GM21515 (cell line): Measurements from ENCODE around the gene TRMT1.
"Not testable (repeated sequence)": the region's sequence is repeated elsewhere in the genome, so short reads cannot be mapped to it uniquely, and the experiment has no call there.

ENCODE experiments used
- ATAC-seq: cut with Tn5 transposase; IDR thresholded peaks from one replicate; pipeline ENCODE4 v1.9.1; 2021; ENCODE audit not compliant: unreplicated experiment

The TRMT1 gene

DNA sequence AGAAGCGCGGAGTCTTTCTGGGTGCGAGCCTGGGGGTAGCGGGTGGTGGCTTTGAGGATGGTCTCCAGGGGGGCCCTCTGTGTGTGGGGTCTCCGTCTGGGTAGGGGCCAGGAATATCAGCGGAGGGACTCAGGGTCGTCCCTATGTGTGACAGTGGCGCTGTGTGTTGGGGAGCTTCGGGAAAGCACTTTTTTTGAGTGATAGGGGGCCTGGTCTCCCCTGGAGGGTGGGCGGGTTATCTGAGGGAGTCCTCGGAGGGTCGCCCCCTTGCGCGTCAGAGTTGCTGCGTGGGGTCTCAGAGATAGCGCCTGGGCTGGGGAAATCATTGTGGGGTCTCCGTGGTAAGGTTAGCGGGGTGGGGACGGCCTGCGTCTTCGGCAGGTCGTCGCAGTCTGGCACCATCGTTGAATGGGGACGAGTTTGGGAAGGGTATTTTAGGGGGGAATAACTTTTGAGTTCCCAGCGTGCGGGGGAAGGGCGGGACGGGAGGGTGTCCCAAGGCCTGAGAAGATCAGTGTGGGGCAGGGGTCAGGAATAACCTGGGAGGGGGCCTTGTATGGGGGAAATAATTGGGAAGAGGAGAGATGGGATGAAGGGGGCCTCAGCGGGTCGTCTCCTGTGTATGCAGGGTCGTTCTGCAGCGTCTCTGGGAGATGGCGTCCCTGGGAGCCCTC, 34.5 kb upstream of the TRMT1 start:
- ATAC-seq, result no peak

DNA sequence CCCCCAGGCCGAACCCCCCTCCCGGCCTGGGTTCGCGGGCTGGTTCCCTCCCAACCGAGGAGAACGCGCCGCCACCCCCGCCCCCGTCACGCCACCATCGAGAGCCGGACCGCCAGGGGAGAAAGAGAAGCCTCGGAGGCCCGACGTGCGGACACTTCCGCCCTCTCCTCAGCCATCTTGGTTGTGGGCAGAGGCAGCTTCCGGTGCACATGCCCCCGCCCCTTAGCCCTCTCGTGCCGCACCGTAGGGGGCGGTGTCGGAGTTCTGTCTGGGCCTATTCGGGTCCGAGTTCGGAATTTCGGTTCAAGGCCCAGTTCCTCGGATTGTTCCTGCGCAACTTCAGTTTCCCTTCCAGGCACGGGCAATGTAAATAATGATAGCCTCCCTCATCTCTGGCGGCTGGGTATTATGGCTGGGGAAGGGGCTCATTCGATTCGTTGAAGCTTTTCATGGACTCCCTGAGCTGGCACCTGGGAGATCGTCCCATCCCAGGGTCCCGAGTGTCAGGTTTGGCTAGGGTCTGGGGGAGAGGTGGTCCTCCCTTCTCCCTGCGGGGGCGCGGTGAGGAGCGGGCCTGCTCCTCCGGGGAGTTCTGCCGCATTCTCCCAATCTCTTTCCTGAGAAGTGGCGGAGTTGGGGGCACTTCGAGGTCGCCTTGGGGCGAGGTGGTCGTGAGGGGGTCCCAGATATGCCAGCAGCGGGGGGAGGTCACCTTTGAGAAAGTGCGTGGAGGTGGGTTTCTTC, 33.8 kb upstream of the TRMT1 start, which contains the start of the genes IER2 and STX10:
IER2 (plus strand) TSS at position 225 of the 744 bp plus-strand sequence. CDS start 2,776 bp downstream, outside the sequence.
STX10 (minus strand) TSS at position 189 of the 744 bp plus-strand sequence. CDS start 202 bp downstream, outside the sequence.
- peak; percentile 32 for ATAC-seq

DNA sequence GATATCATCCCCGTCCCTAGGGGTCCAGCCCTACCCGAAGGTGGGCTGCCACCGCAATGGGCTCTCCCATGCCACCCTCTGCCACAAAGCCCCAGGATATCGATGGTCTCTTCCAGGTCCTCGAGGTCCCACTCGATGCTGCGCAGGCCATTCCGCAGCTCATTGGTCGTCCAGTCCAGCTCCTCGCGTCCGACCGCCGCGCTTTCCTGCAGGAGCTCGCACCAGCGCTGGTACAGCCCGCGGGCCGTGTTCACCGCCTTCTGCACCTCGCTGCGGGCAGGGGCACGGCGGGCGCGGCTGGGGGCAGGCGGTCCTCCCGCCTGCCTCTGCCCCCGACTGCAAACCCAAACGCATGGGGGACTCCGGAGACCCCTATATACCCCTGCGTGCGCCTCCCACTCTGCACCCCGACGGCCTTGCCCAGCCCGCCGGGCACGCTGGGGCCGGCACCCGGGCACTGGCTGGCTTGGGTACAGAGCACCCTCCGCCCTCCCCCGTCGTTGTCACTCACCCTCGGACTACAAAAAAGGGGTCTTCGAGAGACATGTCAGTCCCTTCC, 33.2 kb upstream of the TRMT1 start:
- no peak for ATAC-seq

DNA sequence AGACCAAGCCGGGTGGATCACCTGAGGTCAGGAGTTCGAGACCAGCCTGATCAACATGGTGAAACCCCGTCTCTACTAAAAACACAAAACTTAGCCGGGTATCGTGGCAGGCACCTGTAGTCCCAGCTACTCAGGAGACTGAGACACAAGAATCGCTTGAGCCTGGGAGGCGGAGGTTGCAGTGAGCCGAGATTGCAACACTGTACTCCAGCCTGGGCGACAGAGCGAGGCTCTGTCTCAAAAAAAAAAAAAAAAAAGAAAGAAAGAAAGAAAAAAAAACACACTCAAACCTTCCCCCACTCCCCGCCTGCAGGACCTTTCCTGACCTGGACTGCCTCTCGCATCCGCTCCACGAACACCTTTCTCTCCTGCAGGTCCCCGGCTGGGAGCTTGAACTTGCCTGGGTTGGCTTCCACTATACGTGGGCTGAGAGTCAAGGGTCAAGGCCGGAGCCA, 32.7 kb upstream of the TRMT1 start:
- not testable (repeated sequence) for ATAC-seq

DNA sequence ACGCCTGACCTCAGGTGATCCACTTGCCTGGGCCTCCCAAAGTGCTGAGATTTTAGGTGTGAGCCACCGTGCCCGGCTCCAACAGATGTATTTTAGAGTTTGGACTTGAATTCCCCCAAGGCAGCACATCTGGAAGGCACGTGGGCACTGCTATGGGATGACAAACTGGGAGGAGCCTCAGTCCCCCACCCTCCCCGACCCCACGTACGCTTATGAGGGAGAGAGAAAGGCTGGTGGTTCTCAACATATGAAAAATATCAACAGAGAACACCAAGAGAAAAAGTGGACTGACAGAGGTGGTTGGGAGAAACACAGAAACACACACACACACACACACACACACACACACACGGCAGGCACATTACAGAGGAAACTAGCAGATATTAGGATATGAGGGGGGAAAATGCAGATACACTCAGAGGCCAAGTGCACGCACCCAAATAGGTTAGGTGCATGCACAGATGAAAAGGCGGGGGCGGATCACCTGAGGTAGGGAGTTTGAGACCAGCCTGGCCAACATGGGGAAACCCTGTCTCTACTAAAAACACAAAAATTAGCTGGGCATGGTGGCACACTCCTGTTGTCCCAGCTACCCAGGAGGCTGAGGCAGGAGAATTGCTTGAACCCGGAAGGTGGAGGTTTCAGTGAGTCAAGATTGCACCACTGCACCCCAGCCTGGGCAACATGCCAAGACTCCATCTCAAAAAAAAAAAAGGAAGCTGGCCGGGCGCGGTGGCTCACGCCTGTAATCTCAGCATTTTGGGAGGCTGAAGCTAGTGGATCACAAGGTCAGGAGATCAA, 30.4 kb upstream of the TRMT1 start:
- ATAC-seq, result no peak

DNA sequence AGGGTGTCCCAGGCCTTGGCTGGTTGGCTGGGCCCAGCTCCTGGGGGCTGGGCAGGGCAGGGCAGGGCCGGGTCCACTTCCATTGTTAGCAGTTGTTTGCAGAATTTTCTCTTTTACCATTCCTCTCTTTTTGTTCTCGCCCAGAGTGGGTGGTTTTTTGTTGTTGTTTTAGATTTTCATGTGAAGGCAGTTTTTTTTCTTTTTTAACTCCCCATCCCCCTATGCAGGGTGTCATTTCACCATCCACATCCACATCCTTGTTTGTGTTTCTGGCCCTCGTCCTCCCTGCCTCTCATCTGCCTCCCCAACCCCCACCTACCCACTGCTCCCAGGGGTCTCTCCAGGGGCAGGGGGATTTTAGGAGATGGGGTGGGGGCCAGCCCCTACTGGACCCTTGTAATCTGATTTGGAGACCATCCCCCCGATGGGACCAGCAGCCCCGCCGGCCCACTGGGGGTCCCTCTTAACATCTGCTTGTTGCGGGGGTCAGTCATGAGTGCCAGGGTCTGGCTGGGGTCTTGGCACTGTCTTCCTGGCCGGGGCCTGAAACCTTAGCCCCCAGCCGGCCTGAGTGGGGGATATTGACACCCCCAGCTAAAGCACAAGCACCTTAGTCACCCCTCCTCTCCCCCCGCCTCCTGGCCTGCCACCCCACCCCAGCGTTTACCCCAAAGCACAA, 23.2 kb upstream of the TRMT1 start:
- no peak for ATAC-seq

DNA sequence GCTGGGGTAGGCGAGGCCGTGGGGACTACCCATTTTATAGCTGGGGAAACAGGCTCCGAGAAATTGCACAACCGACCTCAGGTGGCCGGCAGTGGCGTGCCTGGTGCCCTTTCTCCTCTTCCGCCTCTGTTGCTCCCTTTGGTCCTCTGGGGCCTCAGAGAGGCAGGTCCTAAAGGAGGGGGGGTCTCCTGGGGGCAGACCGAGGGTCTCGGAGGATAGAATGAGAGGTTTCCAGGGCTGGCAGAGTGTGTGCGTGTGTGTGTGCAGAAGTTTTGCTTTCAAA, 22.3 kb upstream of the TRMT1 start:
- no peak for ATAC-seq

DNA sequence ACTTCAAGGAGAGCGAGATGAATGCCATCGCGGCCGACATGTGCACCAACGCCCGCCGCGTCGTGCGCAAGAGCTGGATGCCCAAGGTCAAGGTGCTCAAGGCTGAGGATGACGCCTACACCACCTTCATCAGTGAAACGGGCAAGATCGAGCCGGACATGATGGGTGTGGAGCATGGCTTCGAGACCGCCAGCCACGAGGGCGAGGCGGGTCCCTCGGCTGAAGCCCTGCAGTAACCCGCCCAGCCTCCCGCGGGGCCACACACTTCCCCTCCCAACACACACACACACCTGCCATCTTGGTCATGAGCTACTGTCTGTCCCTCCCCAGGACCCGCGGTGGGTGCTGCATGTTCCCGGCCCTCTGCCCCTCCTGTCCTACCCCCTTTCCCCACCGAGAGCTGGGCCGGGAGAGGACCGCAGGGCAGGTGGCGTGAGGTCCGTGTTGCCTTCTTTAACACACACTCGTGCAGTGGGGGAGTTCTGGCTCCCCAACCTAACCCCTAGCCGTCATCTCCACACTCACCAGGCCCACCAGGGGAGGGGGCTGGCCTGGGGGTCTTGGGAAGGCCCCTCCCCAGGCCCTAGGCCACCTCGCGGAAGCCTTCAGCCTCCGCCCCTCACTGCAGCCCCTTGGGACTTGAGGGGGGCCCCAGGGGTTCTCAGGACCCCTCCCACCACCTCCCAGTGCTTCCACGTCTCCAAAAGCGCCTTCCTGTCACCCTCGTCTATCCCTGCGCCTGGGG, 21.8 kb upstream of the TRMT1 start:
- ATAC-seq, result no peak

DNA sequence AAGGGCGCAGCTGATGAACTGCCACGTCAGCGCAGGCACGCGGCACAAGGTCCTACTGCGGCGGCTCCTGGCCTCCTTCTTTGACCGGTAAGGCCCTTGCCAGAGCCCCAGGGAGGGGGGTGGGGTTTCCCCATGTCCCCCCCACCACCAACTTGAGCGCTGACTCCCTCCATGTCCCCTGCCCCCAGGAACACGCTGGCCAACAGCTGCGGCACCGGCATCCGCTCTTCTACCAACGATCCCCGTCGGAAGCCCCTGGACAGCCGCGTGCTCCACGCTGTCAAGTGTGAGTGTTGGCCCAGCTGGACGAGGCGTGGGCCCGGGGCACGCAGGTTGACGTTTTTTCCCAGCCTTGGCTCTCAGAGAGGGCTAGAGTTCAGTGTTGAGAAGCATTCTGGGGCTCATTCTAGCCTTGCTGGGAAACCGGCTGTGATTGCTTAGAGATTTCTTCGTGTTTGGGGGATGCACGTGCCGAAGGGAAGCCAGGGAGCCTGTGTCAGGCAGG, 20.8 kb upstream of the TRMT1 start:
- ATAC-seq, result no peak

DNA sequence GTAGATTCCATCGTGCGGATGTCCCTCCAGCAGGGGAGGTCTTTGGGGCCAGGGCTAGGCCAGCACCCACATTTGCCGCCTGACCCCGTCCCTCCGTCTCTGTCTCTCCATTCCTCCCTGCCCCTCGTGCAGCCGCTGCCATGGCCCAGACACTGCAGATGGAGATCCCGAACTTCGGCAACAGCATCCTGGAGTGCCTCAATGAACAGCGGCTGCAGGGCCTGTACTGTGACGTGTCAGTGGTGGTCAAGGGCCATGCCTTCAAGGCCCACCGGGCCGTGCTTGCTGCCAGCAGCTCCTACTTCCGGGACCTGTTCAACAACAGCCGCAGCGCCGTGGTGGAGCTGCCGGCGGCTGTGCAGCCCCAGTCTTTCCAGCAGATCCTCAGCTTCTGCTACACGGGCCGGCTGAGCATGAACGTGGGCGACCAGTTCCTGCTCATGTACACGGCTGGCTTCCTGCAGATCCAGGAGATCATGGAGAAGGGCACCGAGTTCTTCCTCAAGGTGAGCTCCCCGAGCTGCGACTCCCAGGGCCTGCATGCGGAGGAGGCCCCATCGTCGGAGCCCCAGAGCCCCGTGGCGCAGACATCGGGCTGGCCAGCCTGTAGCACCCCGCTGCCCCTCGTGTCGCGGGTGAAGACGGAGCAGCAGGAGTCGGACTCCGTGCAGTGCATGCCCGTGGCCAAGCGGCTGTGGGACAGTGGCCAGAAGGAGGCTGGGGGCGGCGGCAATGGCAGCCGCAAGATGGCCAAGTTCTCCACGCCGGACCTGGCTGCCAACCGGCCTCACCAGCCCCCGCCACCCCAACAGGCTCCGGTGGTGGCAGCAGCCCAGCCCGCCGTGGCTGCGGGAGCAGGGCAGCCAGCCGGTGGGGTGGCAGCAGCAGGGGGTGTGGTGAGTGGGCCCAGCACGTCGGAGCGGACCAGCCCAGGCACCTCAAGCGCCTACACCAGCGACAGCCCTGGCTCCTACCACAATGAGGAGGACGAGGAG, 18.8 kb upstream of the TRMT1 start:
- no peak for ATAC-seq

DNA sequence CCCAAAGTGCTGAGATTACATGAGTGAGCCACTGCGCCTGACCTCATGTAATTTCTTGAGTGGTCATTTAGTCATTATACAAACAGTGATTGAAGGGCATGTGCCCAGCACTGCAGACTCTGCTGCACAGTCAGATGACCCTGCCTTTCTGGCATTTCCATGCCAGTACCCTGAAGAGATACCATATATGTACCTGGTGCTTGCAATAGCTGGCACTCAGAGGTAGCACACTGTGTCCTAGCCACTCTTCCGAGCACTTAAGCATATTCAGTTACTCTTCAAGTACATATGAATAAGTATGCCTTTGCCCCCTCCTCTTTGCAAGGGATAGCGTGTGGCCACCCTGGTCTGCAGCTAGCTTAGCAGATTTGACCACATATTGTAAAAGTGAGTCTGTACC, 18.1 kb upstream of the TRMT1 start:
- ATAC-seq, result no peak

DNA sequence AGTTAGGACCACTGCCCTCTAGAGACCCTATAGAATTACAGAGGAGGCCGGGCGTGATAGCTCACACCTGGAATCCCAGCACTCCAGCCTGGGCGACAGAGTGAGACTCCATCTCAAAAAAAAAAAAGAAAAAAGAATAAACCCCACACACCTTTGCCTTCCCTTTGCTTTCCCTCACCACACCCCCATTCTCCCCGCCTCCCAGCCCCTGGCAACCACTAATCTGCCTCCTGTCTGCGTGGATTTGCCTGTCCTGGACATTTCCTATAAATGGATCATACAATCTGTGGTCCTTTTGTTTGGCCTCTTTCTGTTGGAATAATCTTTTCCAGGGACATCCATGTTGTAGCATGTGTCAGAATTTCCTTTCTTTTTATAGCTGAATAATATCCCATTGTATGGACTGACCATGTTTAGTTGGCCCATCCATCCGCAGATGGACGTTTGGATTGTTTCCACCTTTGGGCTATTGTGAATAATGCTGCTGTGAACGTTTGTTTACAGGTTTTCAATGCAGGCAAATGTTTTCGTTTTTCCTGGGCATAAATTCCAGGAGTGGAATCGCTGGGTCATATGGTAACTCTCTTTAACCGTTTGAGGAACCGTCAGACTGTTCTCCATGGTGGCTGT, 16.8 kb upstream of the TRMT1 start:
- ATAC-seq, result no peak

DNA sequence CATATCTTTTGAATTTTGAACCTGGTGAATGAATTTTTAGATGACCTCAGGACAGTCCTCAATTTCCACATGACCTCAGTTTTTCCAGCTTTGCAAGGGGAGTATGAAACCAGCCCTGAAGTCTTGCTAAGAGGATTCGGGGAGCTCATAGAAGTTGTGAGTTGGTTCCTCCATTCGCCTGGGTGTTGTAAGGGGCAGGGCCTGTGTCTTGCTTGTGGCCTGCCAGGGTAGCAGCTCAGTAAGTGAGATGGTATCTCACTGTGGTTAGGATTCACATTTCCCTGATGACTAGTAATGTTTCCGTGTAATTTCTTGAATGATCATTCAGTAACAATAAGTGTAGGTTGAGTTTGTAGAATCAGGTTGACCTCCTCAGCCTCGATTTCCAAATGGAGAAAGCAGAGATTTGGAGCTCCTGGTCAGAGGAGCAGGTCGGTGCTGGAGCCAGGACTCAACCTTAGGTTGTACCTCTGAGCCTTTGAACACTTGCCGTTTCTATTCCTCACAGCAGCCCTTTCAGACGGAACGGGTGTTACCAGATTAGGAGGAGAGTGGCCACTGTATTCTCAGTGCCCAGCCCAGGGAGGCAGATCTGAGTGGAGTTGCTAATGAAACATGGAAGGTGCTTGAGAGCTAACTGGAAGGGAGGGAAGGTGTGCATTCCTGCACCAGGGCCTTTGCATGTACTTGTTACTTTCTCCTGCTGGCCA, 16.1 kb upstream of the TRMT1 start:
- no peak for ATAC-seq

DNA sequence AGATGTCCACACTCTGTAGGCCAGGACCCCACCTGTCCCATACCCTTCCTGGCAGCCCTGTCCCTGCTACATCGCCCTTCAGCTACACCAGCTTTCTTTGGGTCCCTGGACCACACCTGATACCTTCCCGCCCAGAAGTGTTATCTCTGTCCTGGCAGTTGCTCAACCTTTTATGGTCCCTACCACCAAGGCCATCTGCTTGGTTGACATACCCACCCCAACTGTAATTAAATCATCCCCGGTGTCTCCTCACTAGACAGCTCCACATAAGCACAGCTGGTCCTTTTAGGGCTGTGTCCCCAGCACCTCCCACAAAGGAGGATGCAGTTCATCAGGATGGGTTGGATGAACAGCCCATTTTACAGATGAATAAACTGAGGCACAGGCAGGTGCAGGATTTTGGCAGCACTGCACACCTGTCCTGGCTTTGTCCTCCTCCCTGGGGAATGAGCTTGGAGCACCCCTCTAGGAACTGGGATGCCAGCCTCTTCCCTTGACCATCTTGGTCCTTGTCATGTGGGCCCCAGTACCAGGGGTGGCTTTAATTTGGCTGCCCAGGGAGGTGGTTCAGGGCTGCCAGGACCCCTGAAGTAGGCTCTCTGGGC, 14.4 kb upstream of the TRMT1 start:
- no peak for ATAC-seq

DNA sequence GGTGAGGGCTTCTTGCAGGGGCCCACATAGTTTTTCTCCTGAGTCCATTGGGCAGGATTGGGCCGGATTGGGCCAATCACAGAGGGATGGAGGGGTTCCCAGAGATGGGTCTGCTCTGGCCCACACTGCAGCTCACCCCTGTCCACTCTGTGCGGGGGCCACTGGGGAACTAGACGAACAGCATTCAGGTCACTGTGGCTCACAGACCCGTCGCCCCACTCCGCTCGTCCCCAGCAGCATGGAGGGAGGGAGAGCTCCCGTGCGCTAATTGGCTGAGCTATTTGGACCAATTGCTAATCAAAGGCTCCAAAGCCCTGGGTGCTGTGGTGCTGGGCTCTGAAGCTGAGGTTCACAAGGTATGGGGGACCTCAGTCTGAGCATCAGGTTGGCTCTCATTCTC, 12.8 kb upstream of the TRMT1 start:
- ATAC-seq, result no peak

DNA sequence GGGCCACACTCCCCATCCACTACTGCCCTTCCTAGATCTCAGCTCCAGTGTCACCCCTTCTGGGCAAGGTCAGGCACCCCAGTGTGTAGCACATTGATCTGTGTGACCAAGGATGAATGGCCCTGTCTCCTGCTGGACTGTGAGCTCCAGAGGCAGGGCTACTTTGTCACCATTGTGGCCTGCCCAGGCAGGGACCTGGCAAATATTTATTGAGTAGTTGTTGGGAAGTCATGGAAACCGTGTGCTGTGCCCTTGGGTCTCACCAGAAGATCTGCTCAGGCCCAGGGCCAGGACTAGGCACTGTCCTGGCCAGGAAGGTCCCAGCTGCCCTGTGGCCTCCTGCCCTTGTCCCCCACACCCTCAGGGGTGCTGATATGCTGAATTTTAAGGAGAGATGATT, 12.0 kb upstream of the TRMT1 start:
- ATAC-seq, result no peak

DNA sequence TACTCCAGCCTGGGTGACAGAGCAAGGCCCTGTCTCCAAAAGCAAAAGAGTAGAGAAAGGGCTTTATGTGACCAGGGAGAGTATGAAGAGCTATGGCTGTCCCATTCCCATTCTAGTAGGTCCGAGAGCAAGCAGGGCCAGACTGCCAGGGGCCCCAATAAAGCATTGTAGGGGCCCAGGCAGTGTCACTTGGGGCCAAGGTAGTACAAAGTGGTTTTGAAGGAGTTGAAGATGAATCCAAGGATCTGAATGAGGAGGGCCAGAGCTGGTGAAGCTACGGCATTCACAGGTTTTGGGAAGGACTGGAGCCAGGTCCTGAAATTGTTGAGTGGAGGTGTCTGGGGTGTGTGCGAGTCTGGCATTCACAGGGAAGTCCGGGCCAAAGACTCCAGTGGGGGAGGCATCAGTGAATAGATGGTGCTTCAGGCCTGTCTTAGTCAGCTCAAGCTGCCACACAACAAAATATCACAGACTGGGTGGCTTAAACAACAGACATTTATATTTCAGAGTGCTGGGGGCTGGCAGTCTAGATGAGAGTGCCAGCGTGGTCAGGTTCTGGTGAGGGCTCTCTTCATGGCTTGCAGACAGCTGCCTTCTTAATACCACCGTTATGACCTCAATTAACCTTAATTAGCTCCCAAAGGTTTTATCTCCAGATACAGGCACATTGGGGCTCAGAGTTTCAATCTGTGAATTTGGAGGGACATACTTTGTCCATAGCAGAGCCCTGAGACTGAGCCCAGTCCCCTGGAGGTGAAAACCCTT, 11.5 kb upstream of the TRMT1 start:
- no peak for ATAC-seq
